SIG-M5 treated with dmso at 0.1 percent for 504 hours (cell line): ENCODE data around the gene ERCC8.
"Not testable (repeated sequence)": the region's sequence is repeated elsewhere in the genome, so short reads cannot be mapped to it uniquely, and the experiment has no call there.

ENCODE experiments used
- DNase-seq: peaks from one replicate; lab custom pipeline; 2025; ENCODE audit not compliant: unreplicated experiment; lab: John Stamatoyannopoulos, UW

Gene ERCC8

GRCh38 chr5:60944904-60945812 is at the start of gene ERCC8, which contains the start of gene NDUFAF2:
ERCC8 (minus strand) TSS chr5:60945070; CDS start chr5:60945008, 62 bp downstream.
NDUFAF2 (plus strand) TSS chr5:60945205; CDS start chr5:60945256, 51 bp downstream.
- DNase-seq: peak; percentile 95

GRCh38 chr5:60993875-60994571 is 49.2 kb upstream of the ERCC8 start:
- DNase-seq: no peak

GRCh38 chr5:60993425-60993824 is 48.6 kb upstream of the ERCC8 start:
- DNase-seq: no peak

GRCh38 chr5:60992871-60993270 is 48.0 kb upstream of the ERCC8 start:
- DNase-seq: no peak

- DNase-seq: no peak
Observed at GRCh38 chr5:60989790-60990189, 44.9 kb upstream of the ERCC8 start.

GRCh38 chr5:60982127-60982526 is 37.3 kb upstream of the ERCC8 start:
- DNase-seq: not testable (repeated sequence)

- DNase-seq: no peak
Observed at GRCh38 chr5:60980511-60980910, 35.6 kb upstream of the ERCC8 start.

GRCh38 chr5:60978968-60979367 is 34.1 kb upstream of the ERCC8 start:
- no peak for DNase-seq

- DNase-seq: no peak
Observed at GRCh38 chr5:60977956-60978737, 33.3 kb upstream of the ERCC8 start.

- DNase-seq: no peak
Observed at GRCh38 chr5:60972231-60972630, 27.4 kb upstream of the ERCC8 start.

- peak; percentile 71 for DNase-seq
Observed at GRCh38 chr5:60961685-60962084, 16.8 kb upstream of the ERCC8 start.

- peak; percentile 11 for DNase-seq
Observed at GRCh38 chr5:60960591-60960990, 15.7 kb upstream of the ERCC8 start.

GRCh38 chr5:60959156-60959555 is 14.3 kb upstream of the ERCC8 start:
- peak; percentile 23 for DNase-seq

- DNase-seq: no peak
Observed at GRCh38 chr5:60958712-60959111, 13.8 kb upstream of the ERCC8 start.

GRCh38 chr5:60958088-60958487 is 13.2 kb upstream of the ERCC8 start:
- DNase-seq: no peak

GRCh38 chr5:60955239-60955638 is 10.4 kb upstream of the ERCC8 start:
- no peak for DNase-seq

GRCh38 chr5:60948738-60949137 is 3.9 kb upstream of the ERCC8 start:
- DNase-seq: no peak

GRCh38 chr5:60945813-60946187 is 930 bp upstream of the ERCC8 start:
- peak; percentile 50 for DNase-seq

- peak; percentile 72 for DNase-seq
Observed at GRCh38 chr5:60943624-60944023, 1.2 kb downstream of the ERCC8 start.

GRCh38 chr5:60929024-60929423 is 15.8 kb downstream of the ERCC8 start:
- no peak for DNase-seq

GRCh38 chr5:60927450-60927849 is 17.4 kb downstream of the ERCC8 start:
- DNase-seq: no peak
